ENCODE measurements around the gene SMARCC2. TPM values are rescaled to one million over a fixed set of nuclear protein-coding genes. Genes with fewer than 3 reads are reported as not detected.

Gene SMARCC2
- total and polyA plus RNA-seq, 9 of the 15 experiments (the other 6 are each of a cell fraction or from before 2014, with no cell fraction given): 11.9 to 86.0 (median 36.6) TPM

GRCh38 chr12:56223571-56224101, 34.4 kb upstream of the SMARCC2 start (continued):
- TF ChIP-seq, protein P1, sequence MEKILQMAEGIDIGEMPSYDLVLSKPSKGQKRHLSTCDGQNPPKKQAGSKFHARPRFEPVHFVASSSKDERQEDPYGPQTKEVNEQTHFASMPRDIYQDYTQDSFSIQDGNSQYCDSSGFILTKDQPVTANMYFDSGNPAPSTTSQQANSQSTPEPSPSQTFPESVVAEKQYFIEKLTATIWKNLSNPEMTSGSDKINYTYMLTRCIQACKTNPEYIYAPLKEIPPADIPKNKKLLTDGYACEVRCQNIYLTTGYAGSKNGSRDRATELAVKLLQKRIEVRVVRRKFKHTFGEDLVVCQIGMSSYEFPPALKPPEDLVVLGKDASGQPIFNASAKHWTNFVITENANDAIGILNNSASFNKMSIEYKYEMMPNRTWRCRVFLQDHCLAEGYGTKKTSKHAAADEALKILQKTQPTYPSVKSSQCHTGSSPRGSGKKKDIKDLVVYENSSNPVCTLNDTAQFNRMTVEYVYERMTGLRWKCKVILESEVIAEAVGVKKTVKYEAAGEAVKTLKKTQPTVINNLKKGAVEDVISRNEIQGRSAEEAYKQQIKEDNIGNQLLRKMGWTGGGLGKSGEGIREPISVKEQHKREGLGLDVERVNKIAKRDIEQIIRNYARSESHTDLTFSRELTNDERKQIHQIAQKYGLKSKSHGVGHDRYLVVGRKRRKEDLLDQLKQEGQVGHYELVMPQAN (IDR thresholded peaks at IDR 0.05; ENCODE audit: borderline replicate concordance): peak; percentile 22; the same call in 1 of the 2 replicates
- TF ChIP-seq GTF2E2 (tag; IDR thresholded peaks at IDR 0.05) (no peak), PHTF2 (CRISPR knock-in tag; IDR thresholded peaks at IDR 0.05) (no peak), STAT5A (IDR thresholded peaks at IDR 0.05; ENCODE audit: borderline replicate concordance, low read length) (0 out of 2 replicates have a peak, but pooled peaks have one; percentile 11), THAP7 (CRISPR knock-in tag; IDR thresholded peaks at IDR 0.05) (no peak), TRIM28 (IDR thresholded peaks at IDR 0.05) (peak; percentile 34; the same call in 1 of the 2 replicates), SMARCA5 (IDR thresholded peaks at IDR 0.05) (peak; percentile 45; the same call in 1 of the 2 replicates), SMARCA4 (IDR thresholded peaks at IDR 0.05) (0 out of 2 replicates have a peak, but pooled peaks have one; percentile 8), YY1 (IDR thresholded peaks at IDR 0.05; ENCODE audit: borderline replicate concordance in 1 of 3, control insufficient read depth in 1 of 3, extremely low read depth in 1 of 3, insufficient read depth in 3 of 3, insufficient read length in 1 of 3, insufficient replicate concordance in 2 of 3, low read depth in 1 of 3, low read length in 2 of 3) (no peak), ZKSCAN1 (IDR thresholded peaks at IDR 0.05; ENCODE audit: low read depth, low read length) (peak; percentile 92), BMI1 (IDR thresholded peaks at IDR 0.05; ENCODE audit: low read length) (no peak)
- TF ChIP-seq, protein P2, sequence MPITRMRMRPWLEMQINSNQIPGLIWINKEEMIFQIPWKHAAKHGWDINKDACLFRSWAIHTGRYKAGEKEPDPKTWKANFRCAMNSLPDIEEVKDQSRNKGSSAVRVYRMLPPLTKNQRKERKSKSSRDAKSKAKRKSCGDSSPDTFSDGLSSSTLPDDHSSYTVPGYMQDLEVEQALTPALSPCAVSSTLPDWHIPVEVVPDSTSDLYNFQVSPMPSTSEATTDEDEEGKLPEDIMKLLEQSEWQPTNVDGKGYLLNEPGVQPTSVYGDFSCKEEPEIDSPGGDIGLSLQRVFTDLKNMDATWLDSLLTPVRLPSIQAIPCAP (CRISPR knock-in tag; IDR thresholded peaks at IDR 0.05; ENCODE audit: borderline replicate concordance): 0 out of 2 replicates have a peak, but pooled peaks have one; percentile 39
- TF ChIP-seq, protein P3, sequence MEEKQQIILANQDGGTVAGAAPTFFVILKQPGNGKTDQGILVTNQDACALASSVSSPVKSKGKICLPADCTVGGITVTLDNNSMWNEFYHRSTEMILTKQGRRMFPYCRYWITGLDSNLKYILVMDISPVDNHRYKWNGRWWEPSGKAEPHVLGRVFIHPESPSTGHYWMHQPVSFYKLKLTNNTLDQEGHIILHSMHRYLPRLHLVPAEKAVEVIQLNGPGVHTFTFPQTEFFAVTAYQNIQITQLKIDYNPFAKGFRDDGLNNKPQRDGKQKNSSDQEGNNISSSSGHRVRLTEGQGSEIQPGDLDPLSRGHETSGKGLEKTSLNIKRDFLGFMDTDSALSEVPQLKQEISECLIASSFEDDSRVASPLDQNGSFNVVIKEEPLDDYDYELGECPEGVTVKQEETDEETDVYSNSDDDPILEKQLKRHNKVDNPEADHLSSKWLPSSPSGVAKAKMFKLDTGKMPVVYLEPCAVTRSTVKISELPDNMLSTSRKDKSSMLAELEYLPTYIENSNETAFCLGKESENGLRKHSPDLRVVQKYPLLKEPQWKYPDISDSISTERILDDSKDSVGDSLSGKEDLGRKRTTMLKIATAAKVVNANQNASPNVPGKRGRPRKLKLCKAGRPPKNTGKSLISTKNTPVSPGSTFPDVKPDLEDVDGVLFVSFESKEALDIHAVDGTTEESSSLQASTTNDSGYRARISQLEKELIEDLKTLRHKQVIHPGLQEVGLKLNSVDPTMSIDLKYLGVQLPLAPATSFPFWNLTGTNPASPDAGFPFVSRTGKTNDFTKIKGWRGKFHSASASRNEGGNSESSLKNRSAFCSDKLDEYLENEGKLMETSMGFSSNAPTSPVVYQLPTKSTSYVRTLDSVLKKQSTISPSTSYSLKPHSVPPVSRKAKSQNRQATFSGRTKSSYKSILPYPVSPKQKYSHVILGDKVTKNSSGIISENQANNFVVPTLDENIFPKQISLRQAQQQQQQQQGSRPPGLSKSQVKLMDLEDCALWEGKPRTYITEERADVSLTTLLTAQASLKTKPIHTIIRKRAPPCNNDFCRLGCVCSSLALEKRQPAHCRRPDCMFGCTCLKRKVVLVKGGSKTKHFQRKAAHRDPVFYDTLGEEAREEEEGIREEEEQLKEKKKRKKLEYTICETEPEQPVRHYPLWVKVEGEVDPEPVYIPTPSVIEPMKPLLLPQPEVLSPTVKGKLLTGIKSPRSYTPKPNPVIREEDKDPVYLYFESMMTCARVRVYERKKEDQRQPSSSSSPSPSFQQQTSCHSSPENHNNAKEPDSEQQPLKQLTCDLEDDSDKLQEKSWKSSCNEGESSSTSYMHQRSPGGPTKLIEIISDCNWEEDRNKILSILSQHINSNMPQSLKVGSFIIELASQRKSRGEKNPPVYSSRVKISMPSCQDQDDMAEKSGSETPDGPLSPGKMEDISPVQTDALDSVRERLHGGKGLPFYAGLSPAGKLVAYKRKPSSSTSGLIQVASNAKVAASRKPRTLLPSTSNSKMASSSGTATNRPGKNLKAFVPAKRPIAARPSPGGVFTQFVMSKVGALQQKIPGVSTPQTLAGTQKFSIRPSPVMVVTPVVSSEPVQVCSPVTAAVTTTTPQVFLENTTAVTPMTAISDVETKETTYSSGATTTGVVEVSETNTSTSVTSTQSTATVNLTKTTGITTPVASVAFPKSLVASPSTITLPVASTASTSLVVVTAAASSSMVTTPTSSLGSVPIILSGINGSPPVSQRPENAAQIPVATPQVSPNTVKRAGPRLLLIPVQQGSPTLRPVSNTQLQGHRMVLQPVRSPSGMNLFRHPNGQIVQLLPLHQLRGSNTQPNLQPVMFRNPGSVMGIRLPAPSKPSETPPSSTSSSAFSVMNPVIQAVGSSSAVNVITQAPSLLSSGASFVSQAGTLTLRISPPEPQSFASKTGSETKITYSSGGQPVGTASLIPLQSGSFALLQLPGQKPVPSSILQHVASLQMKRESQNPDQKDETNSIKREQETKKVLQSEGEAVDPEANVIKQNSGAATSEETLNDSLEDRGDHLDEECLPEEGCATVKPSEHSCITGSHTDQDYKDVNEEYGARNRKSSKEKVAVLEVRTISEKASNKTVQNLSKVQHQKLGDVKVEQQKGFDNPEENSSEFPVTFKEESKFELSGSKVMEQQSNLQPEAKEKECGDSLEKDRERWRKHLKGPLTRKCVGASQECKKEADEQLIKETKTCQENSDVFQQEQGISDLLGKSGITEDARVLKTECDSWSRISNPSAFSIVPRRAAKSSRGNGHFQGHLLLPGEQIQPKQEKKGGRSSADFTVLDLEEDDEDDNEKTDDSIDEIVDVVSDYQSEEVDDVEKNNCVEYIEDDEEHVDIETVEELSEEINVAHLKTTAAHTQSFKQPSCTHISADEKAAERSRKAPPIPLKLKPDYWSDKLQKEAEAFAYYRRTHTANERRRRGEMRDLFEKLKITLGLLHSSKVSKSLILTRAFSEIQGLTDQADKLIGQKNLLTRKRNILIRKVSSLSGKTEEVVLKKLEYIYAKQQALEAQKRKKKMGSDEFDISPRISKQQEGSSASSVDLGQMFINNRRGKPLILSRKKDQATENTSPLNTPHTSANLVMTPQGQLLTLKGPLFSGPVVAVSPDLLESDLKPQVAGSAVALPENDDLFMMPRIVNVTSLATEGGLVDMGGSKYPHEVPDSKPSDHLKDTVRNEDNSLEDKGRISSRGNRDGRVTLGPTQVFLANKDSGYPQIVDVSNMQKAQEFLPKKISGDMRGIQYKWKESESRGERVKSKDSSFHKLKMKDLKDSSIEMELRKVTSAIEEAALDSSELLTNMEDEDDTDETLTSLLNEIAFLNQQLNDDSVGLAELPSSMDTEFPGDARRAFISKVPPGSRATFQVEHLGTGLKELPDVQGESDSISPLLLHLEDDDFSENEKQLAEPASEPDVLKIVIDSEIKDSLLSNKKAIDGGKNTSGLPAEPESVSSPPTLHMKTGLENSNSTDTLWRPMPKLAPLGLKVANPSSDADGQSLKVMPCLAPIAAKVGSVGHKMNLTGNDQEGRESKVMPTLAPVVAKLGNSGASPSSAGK (IDR thresholded peaks at IDR 0.05): no peak

All from K562 (cell line).